GM23248 (cell line): ENCODE results near the gene PMPCA.

ENCODE experiments used
- EZH2 ChIP-seq: fragments of 200-600 bp; sonication (generic); IDR thresholded peaks from 2 replicates; pipeline ENCODE4 v1.6.1; 2018; ENCODE audit warnings: antibody characterized with exemption, mild to moderate bottlenecking; ENCODE audit not compliant: insufficient read depth, poor library complexity, severe bottlenecking
- EZH2phosphoT487 ChIP-seq: fragments of 200-600 bp; sonication (generic); IDR thresholded peaks from 2 replicates; pipeline ENCODE4 v1.6.1; 2018; ENCODE audit warnings: antibody characterized with exemption, moderate library complexity, mild to moderate bottlenecking, low read depth; ENCODE audit not compliant: insufficient read depth

DNA sequence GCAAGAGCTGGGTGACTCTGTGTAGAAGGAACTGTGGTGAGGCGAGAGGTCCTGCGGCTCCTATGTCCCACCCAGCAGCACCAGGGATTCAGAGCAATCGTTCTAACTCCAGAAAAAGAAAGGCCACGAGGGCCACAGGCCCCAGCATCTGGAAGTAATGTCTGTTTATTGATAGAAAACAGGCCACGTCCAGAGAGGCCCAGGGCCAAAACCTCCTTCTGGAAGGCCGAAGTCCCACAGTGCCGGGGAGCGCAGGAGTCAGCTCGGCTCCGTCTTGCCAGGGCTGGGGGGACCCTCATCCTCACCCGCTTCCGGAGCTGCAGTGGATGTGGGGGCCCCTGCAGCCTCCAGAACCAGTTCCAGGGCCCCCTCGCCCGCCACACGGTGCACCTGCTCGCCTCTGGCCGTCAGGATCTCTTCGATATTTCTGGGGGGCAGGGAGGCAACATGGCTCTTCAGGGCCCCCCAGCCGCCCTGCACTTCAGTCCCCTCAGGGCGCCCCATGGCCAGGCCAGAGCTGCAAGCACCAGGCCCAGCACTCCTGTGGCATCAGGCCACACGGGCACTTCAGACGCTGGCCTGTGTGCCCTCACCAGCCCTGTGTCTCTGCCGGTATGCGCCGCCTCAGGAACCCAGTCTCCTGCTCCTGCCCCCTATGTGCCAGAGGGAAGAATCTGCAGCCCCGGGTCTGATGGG lies 48.6 kb upstream of the PMPCA start:
- TF ChIP-seq EZH2: no peak
- TF ChIP-seq EZH2phosphoT487: no peak
